ENCODE data around the gene SLC35B2.

- TF ChIP-seq CTCF (IDR thresholded peaks at IDR 0.05) (no peak), TEAD4 (CRISPR knock-in tag; IDR thresholded peaks at IDR 0.05) (no peak), NR3C1 (CRISPR knock-in tag; conservative IDR thresholded peaks at IDR 0.05; ENCODE audit: low read depth) (no peak), MYBL2 (CRISPR knock-in tag; IDR thresholded peaks at IDR 0.05) (no peak), USF1 (CRISPR knock-in tag; IDR thresholded peaks at IDR 0.05) (no peak), IRF2 (CRISPR knock-in tag; IDR thresholded peaks at IDR 0.05; ENCODE audit: borderline replicate concordance, low read depth) (no peak), NR2C2 (CRISPR knock-in tag; IDR thresholded peaks at IDR 0.05) (no peak), ZNF232 (CRISPR knock-in tag; IDR thresholded peaks at IDR 0.05) (no peak), HMGXB4 (CRISPR knock-in tag; IDR thresholded peaks at IDR 0.05) (no peak), NR1H2 (CRISPR knock-in tag; IDR thresholded peaks at IDR 0.05) (no peak), CREM (CRISPR knock-in tag; IDR thresholded peaks at IDR 0.05) (no peak), CREB1 (CRISPR knock-in tag; IDR thresholded peaks at IDR 0.05) (no peak), ELF4 (CRISPR knock-in tag; IDR thresholded peaks at IDR 0.05; ENCODE audit: low read depth) (no peak)
These were observed 6.6 kb downstream of the SLC35B2 start for GRCh38 chr6:44250718-44251123.
